HG03097 (cell line): ENCODE data around the gene TRAF1.

Source experiments
- ATAC-seq: cut with Tn5 transposase; IDR thresholded peaks from one replicate; pipeline ENCODE4 v1.9.1; 2021; ENCODE audit not compliant: unreplicated experiment, low FRiP score

TRAF1 gene

GRCh38 chr9:120891245-120891883, 35.2 kb downstream of the TRAF1 start:
- ATAC-seq: no peak

DNA sequence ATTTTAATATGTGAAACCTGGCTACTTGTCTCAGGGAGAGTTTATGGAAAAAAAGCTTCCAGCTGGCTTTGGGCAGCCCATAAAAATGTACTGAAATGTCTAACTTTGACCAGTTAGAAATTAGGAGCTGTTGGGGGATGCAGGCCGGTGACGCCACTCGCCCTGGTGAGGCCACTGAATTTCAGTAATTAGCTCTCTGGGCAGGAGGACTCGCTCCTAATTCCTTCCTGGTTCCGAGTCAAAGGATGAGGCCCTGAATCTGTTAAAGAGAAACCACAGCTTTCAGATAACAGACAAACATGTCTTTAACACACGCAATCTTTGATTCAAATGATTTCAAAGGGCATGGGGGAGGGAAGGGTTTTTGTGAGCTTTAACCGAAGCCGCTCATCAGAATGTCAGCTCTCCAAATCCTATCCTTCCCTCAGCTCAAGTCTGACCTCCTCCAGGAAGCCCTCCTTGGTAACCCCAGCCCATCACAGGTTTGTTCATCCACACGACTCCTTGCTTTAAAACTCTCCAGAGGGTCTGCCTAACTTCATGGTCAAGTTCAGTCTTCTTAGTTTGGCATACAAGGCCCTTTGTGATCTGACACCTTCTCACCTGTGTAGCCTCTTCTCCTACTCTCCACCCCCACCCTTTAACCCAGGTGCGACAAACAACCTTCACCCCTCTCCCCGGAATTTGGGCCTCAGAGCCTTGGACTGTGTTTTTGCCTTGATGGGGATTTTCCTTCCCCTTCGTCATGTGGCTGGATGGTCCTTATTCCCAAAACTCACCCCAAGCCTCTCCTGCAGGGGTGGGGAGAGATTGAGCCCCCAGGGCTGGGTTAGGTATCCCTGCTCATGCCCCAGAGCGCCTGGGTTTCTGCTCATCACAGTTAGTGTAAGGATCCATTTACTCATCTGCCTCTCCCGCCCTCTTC, 36.0 kb downstream of the TRAF1 start:
- ATAC-seq: no peak

DNA sequence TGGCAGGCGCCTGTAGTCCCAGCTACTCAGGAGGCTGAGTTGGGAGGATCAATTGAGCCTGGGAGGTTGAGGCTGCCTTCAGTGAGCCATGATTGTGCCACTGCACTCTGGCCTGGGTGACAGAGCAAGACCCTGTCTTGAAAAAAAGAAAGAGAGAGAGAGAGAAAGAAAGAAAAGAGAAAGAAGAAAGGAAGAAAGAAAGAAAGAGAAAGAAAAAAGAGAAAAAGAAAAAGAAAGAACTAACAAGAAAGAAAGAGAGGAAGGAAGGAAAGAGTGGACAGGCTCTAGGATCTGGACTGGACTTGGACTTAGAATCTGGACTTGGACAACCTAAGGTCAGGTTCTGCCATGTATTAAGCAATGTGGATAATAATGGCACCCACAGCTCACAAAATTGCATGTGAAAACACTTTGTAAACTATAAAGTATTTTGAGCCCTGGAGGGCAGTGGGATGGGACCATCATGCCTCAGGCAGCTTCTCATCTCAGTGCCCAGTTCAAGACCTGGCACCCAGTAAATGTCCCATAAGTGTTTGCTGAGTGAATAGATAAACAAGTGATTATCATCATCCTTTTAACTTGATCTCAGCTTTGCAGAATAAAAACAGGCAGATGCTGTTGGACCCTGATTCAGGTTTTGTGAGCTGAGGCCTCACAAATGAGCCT, 36.9 kb downstream of the TRAF1 start:
- ATAC-seq: no peak

- no peak for ATAC-seq
Measured at GRCh38 chr9:120888626-120889025, 38.0 kb downstream of the TRAF1 start.

DNA sequence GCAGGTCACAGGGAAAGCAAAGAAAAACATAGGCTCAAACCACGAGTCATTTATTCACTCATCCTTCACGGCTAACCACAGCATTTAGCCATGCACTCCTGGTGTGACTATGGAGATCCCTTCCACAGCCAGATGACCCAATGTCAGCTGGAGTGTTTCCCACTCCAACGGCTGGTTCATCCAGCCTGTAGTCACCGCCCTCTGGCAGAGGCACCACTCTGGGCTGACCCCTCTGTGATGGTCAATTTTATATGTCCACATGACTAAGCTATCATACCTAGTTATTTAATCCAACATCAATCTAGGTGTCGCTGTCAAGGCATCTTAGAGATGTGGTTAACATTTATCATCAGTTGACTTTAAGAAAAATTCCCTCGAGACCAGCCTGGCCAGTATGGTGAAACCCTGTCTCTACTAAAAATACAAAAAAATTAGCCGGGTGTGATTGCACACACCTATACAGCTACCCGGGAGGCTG, 40.1 kb downstream of the TRAF1 start:
- ATAC-seq: no peak

GRCh38 chr9:120885958-120886357, 40.6 kb downstream of the TRAF1 start:
- no peak for ATAC-seq

DNA sequence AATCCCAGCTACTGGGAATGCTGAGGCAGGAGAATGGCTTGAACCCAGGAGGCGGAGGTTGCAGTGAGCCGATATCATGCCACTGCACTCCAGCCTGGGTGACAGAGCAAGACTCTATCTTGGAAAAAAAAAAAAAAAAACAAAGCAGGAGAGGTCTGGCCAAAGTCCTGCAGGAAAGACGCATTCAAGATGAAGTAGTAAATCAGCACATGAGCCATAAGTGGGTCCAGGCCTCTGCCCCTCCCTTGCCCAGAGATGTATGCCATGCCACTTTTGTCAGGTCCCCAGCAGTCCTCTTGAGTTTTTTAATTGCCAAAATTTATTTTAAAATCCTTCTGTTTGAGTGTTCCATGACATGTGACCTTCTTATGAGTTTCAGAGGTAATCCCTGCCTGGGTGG, 41.1 kb downstream of the TRAF1 start:
- no peak for ATAC-seq

DNA sequence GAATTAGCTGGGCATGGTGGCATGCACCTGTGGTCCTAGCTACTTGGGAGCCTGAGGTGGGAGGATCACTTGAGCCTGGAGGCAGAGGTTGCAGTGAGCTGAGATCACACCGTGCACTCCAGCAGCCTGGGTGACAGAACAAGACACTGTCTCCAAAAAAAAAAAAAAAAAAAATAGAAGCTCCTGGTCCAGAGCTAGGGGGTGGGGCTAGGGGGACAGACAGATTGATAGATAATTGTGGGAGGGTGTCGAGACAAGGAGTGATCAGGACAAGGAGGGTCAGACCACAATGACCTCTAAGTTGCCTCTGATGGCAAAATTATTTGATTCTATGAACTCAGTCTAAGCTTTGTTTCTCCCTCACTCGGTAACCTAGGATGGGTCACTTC, 43.0 kb downstream of the TRAF1 start:
- ATAC-seq: no peak

GRCh38 chr9:120882935-120883607, 43.5 kb downstream of the TRAF1 start:
- ATAC-seq: no peak

GRCh38 chr9:120879446-120879845, 47.1 kb downstream of the TRAF1 start:
- no peak for ATAC-seq

DNA sequence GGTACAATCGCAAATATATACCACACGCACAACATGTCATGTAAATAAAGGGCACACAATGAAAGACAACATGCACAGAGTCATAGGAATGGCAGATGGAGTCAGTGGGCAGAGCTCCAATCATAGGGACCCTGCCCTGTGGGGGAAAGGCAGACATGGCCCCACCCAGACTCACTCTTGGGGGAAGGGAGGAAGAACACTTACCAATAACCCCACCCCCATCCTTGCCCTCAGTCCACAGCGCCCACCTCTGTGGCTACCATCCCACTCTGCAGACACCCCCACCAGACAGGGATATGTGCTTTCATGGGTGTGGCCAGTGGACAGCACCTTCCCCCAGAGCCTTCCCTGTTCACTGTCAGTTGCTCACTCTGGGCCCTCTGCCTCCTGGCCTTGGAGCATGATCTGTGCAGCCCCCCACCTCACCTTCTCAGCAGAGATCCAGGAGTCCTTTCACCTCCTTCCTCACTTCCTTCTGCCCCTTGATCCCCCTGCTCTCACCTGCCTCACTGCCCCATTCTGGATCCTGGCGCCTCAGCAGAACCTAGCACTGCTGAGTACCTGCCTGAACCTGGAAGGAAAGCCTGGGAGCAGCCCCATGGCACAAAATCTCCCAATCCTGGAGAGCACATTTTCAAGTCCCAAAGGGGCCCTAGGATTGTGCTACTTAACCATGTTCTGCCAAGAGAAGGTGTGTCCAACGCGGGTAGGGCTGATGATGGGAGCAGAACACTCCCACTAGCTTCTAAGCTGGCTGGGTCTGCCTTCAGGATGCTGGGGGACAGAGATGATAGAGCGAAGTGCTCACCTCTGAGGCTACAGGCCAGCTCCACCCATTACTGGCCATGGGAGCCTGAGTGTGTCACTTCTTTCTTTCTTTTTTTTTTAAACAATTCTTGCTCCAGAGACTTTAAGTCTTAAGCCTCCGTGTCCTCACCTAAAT, 48.1 kb downstream of the TRAF1 start:
- no peak for ATAC-seq

DNA sequence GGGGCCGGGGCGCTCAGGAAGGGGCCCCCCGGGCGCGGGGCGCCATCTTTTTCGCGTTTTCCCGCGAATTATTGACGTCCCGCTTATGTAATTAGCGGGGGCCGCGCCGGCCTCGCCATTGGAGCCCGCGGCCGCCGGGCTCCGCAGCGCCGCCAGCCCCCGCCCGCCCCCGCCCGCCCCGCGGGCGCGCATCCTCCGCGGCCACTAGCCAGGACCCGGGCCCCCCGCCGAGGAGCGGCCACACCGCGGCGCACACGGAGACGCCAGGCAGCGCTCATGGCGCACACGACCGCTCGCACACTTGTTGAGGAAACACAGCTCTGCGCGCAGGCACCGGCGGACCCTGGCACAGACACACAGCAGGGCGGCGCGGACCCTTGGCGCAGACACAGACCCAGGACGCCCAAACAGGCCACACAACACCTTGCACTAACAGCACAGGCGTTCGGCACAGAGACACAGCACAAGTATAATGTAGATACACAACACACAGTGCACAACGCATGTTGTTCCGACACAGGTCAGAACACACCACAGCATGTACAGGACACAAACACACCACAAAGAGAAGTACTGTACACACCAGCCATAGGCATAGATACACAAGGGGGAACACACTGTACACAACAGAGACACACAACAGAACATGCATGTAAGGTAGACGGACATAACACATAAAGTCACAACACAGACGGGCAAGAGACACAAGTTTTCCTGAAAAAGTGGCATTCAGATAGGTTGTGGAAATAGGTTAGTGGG, 49.1 kb downstream of the TRAF1 start:
- ATAC-seq: peak; percentile 34

GRCh38 chr9:120876842-120877240, 49.8 kb downstream of the TRAF1 start, which contains the start of gene PHF19:
TSS of gene PHF19 (minus strand) at chr9:120877188. CDS start at chr9:120874741, 2,447 bp downstream.
- ATAC-seq: peak; percentile 22

DNA sequence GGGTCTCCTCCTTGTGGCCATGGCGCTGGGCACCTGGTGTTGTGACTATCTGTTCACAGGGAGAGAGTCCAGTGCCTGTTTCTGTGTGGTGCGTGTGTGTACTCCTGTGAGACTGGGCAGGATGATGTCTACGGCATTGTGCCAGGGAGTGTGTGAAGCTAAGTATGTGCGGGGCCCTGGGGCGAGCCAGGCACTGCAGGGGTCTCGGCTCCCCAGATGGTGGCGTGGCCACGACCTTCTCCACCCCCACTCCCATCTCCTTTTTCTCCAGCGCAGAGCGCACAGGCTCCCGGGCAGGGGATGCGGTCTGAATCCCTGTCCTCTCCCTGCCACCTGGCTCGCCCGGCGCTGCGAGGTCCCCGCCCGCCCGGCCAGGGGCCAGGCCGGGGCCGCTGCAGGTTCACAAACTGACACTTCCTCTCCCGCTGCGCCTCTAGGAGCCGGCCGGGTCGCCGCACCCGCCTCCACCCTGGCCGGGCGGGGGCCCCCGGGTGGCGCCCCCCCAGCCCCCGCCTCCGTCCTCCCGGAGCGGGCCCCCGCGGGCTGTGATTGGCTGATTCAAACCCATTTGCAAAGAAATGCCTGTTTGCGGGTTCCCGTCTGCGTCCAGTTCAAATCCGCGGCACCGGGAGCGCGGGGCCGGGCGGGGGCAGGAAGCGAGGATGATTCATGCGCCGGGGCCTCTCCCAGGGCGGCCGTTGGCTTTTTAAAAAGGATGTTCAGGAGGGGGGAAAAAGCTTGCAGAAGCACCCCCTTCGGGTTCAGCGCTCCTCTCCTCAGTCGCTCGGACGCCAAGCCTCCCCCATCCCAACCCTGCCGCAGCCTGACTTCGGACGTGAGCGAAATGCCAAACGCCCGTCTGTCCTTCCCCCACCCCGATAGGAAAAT, 50.4 kb downstream of the TRAF1 start:
- ATAC-seq: peak; percentile 46

DNA sequence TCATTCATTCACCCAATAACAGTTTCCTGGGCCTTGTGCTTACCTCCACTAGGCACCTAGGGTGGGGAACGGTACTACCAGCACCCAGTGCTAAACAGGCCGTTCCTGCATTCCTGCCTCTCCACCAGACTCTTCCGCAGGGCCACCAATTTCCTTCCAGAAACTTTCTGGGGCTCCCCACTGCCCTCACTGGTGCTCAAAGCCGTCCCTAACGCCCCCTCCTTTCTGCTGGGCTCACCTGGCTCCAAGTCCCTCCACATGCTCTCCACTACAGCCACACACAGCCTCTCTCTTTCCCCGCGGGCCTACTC, 51.0 kb downstream of the TRAF1 start:
- ATAC-seq: no peak

DNA sequence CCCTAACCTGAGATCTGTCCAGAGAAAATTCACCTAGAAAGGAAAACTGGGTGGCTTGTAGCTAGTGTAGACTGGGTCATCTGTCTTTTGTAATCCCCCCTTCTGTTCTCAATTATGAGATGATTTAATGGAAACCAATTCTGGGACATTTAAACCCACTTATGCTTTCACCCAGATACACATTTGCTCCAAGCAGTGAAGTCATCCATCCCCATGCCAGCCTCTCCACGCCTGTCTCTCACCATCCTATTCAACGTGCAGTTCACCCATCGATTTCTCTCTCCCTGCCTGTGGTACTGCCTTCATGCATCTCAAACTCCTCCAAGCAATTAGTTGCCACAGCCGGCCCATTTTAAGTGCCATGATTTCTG, 51.4 kb downstream of the TRAF1 start:
- no peak for ATAC-seq

- no peak for ATAC-seq
Measured at GRCh38 chr9:120874226-120875194, 52.1 kb downstream of the TRAF1 start.
